Activated naive CD8-positive, alpha-beta T cell treated with anti-CD3 and anti-CD28 coated beads for 36 hours (primary cell): ENCODE results near the gene SLC16A7. TPM values are rescaled to one million over a fixed set of nuclear protein-coding genes. Genes with fewer than 3 reads are reported as not detected.
"Not testable (repeated sequence)": the region's sequence is repeated elsewhere in the genome, so short reads cannot be mapped to it uniquely, and the experiment has no call there.

Experiments
- DNase-seq: peaks from one replicate; pipeline ENCODE4 v3.0.0; 2021
- H3K27ac Mint-ChIP-seq: one replicate; pipeline ENCODE4 v1.8.0; 2022; ENCODE audit warnings: mild to moderate bottlenecking, moderate library complexity, mixed read lengths
- H3K27me3 Mint-ChIP-seq: one replicate; pipeline ENCODE4 v1.8.0; 2022; ENCODE audit warnings: mild to moderate bottlenecking, mixed read lengths
- H3K36me3 Mint-ChIP-seq: one replicate; pipeline ENCODE4 v1.8.0; 2021; ENCODE audit warnings: mild to moderate bottlenecking, mixed read lengths
- H3K4me1 Mint-ChIP-seq: one replicate; pipeline ENCODE4 v1.8.0; 2021; ENCODE audit warnings: mixed read lengths
- H3K4me3 Mint-ChIP-seq: one replicate; pipeline ENCODE4 v1.8.0; 2022; ENCODE audit warnings: mild to moderate bottlenecking, moderate library complexity, mixed read lengths
- H3K9me3 Mint-ChIP-seq: one replicate; pipeline ENCODE4 v1.8.0; 2022; ENCODE audit warnings: mixed read lengths
- total RNA-seq, 2 experiments: library from RNA; stranded (reverse); gene quantifications; one replicate each; pipeline ENCODE4 v1.2.3, GENCODE V29; 2021

SLC16A7 gene
- total RNA-seq, 2 experiments from 2014 or later, result 22.7 to 27.6 TPM

- Mint-ChIP-seq H3K9me3 (no peaks in the 10 kb centered on the region), H3K36me3 (peaks cover 11% of the 10 kb centered on the region), H3K27me3 (no peaks in the 10 kb centered on the region), H3K4me3 (no peak overlapping the region), H3K27ac (no peak overlapping the region), H3K4me1 (peaks cover 5% of the 10 kb centered on the region)
- no peak for DNase-seq
These were observed 127.7 kb downstream of the SLC16A7 start for GRCh38 chr12:59723520-59723919.

- Mint-ChIP-seq H3K4me3 (no peak overlapping the region), H3K4me1 (peaks cover 5% of the 10 kb centered on the region), H3K27ac (no peak overlapping the region), H3K27me3 (no peaks in the 10 kb centered on the region), H3K36me3 (peaks cover 11% of the 10 kb centered on the region), H3K9me3 (no peaks in the 10 kb centered on the region)
- no peak for DNase-seq
These were observed 128.3 kb downstream of the SLC16A7 start for GRCh38 chr12:59724011-59724695.

- Mint-ChIP-seq H3K4me3 (no peak overlapping the region), H3K27me3 (no peaks in the 10 kb centered on the region), H3K36me3 (peaks cover 18% of the 10 kb centered on the region), H3K4me1 (peaks cover 14% of the 10 kb centered on the region), H3K9me3 (no peaks in the 10 kb centered on the region), H3K27ac (no peak overlapping the region)
- no peak for DNase-seq
These were observed 137.4 kb downstream of the SLC16A7 start for GRCh38 chr12:59733200-59733599.

GRCh38 chr12:59734371-59734770 is 138.5 kb downstream of the SLC16A7 start:
- H3K27me3 Mint-ChIP-seq, result no peaks in the 10 kb centered on the region
- no peaks in the 10 kb centered on the region for H3K9me3 Mint-ChIP-seq
- H3K4me3 Mint-ChIP-seq, result no peak overlapping the region
- DNase-seq, result no peak
- no peak overlapping the region for H3K27ac Mint-ChIP-seq
- H3K4me1 Mint-ChIP-seq, result peaks cover 14% of the 10 kb centered on the region
- H3K36me3 Mint-ChIP-seq, result peaks cover 20% of the 10 kb centered on the region

GRCh38 chr12:59735231-59735630 is 139.4 kb downstream of the SLC16A7 start:
- Mint-ChIP-seq H3K4me3 (no peak overlapping the region), H3K4me1 (peaks cover 14% of the 10 kb centered on the region), H3K9me3 (no peaks in the 10 kb centered on the region), H3K36me3 (peaks cover 18% of the 10 kb centered on the region), H3K27me3 (no peaks in the 10 kb centered on the region), H3K27ac (no peak overlapping the region)
- DNase-seq, result no peak

GRCh38 chr12:59736359-59736758 is 140.5 kb downstream of the SLC16A7 start:
- Mint-ChIP-seq H3K27me3 (no peaks in the 10 kb centered on the region), H3K9me3 (no peaks in the 10 kb centered on the region), H3K4me3 (no peak overlapping the region), H3K4me1 (peaks cover 14% of the 10 kb centered on the region), H3K36me3 (peaks cover 28% of the 10 kb centered on the region), H3K27ac (no peak overlapping the region)
- DNase-seq, result no peak

GRCh38 chr12:59736786-59737185 is 141.0 kb downstream of the SLC16A7 start:
- Mint-ChIP-seq H3K27ac (no peak overlapping the region), H3K4me3 (no peak overlapping the region), H3K36me3 (peaks cover 29% of the 10 kb centered on the region), H3K27me3 (no peaks in the 10 kb centered on the region), H3K9me3 (no peaks in the 10 kb centered on the region), H3K4me1 (peaks cover 12% of the 10 kb centered on the region)
- DNase-seq, result no peak

GRCh38 chr12:59737725-59738463 is 142.1 kb downstream of the SLC16A7 start:
- no peak for DNase-seq
- H3K36me3 Mint-ChIP-seq, result peaks cover 32% of the 10 kb centered on the region
- H3K4me3 Mint-ChIP-seq, result no peak overlapping the region
- H3K9me3 Mint-ChIP-seq, result no peaks in the 10 kb centered on the region
- H3K4me1 Mint-ChIP-seq, result peaks cover 9% of the 10 kb centered on the region
- H3K27me3 Mint-ChIP-seq, result no peaks in the 10 kb centered on the region
- H3K27ac Mint-ChIP-seq, result no peak overlapping the region

GRCh38 chr12:59742841-59743240 is 147.0 kb downstream of the SLC16A7 start:
- Mint-ChIP-seq H3K9me3 (peaks cover 6% of the 10 kb centered on the region), H3K27ac (no peak overlapping the region), H3K27me3 (no peaks in the 10 kb centered on the region), H3K4me3 (no peak overlapping the region), H3K4me1 (no peaks in the 10 kb centered on the region), H3K36me3 (peaks cover 56% of the 10 kb centered on the region)
- DNase-seq, result no peak

GRCh38 chr12:59744564-59744963 is 148.7 kb downstream of the SLC16A7 start:
- peaks cover 9% of the 10 kb centered on the region for H3K9me3 Mint-ChIP-seq
- no peak overlapping the region for H3K4me3 Mint-ChIP-seq
- no peaks in the 10 kb centered on the region for H3K4me1 Mint-ChIP-seq
- DNase-seq, result no peak
- H3K36me3 Mint-ChIP-seq, result peaks cover 57% of the 10 kb centered on the region
- no peaks in the 10 kb centered on the region for H3K27me3 Mint-ChIP-seq
- no peak overlapping the region for H3K27ac Mint-ChIP-seq

- peaks cover 22% of the 10 kb centered on the region for H3K9me3 Mint-ChIP-seq
These were observed 155.3 kb downstream of the SLC16A7 start for GRCh38 chr12:59751091-59751490.

GRCh38 chr12:59761542-59761941 is 165.7 kb downstream of the SLC16A7 start:
- Mint-ChIP-seq H3K9me3 (peaks cover 8% of the 10 kb centered on the region), H3K27ac (no peak overlapping the region), H3K4me1 (peaks cover 2% of the 10 kb centered on the region), H3K27me3 (no peaks in the 10 kb centered on the region), H3K36me3 (peaks cover 29% of the 10 kb centered on the region), H3K4me3 (no peak overlapping the region)
- DNase-seq, result no peak

More at GRCh38 chr12:59751091-59751490, 155.3 kb downstream of the SLC16A7 start:
- H3K4me1 Mint-ChIP-seq, H3K27me3 Mint-ChIP-seq, H3K27ac Mint-ChIP-seq, DNase-seq, H3K4me3 Mint-ChIP-seq: not testable (repeated sequence)
- H3K36me3 Mint-ChIP-seq, result peaks cover 33% of the 10 kb centered on the region

- H3K4me1 Mint-ChIP-seq, result peaks cover 7% of the 10 kb centered on the region
- H3K36me3 Mint-ChIP-seq, result peaks cover 40% of the 10 kb centered on the region
- H3K4me3 Mint-ChIP-seq, result no peak overlapping the region
- no peaks in the 10 kb centered on the region for H3K27me3 Mint-ChIP-seq
- peaks cover 8% of the 10 kb centered on the region for H3K9me3 Mint-ChIP-seq
- DNase-seq, result no peak
- H3K27ac Mint-ChIP-seq, result no peak overlapping the region
These were observed 168.0 kb downstream of the SLC16A7 start for GRCh38 chr12:59763835-59764234.

GRCh38 chr12:59768031-59768430 is 172.2 kb downstream of the SLC16A7 start:
- H3K4me3 Mint-ChIP-seq, result no peak overlapping the region
- H3K27ac Mint-ChIP-seq, result no peak overlapping the region
- DNase-seq, result no peak
- peaks cover 37% of the 10 kb centered on the region for H3K36me3 Mint-ChIP-seq
- H3K9me3 Mint-ChIP-seq, result peaks cover 6% of the 10 kb centered on the region
- no peaks in the 10 kb centered on the region for H3K27me3 Mint-ChIP-seq
- H3K4me1 Mint-ChIP-seq, result peaks cover 7% of the 10 kb centered on the region

- Mint-ChIP-seq H3K9me3 (peaks cover 2% of the 10 kb centered on the region), H3K4me1 (no peaks in the 10 kb centered on the region), H3K4me3 (no peak overlapping the region), H3K27me3 (no peaks in the 10 kb centered on the region), H3K36me3 (peaks cover 15% of the 10 kb centered on the region), H3K27ac (no peak overlapping the region)
- DNase-seq, result no peak
These were observed 184.8 kb downstream of the SLC16A7 start for GRCh38 chr12:59780605-59781135.
